Erythroblast (primary cell): ENCODE results near the gene ARL15.
"Not testable (repeated sequence)": the region's sequence is repeated elsewhere in the genome, so short reads cannot be mapped to it uniquely, and the experiment has no call there.

Source experiments
- GATA1 ChIP-seq: IDR thresholded peaks from 2 replicates; pipeline ENCODE4 v1.6.1; 2011; ENCODE audit warnings: low read depth, mild to moderate bottlenecking, control low read depth, low read length, moderate library complexity
- POLR2A ChIP-seq: IDR thresholded peaks from 2 replicates; pipeline ENCODE4 v1.6.1; 2011; ENCODE audit warnings: mild to moderate bottlenecking, low read length

DNA sequence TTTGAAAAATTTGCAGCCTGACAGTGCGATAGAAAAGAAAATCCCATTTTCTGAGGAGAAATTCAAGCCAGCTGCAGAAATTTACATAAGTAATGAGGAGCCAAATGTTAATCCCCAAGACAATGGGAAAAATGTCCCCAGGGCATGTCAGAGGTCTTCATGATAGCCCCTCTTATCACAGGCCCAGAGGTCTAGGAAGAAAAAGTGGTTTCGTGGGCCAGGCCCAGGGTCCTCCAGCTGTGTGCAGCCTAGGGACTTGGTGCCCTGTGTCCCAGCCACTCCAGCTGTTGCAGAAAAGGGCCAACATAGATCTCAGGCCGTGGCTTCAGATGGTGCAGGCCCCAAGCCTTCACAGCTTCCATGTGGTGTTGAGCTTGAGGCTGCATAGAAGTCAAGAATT lies 249.5 kb downstream of the ARL15 start:
- not testable (repeated sequence) for TF ChIP-seq POLR2A, GATA1
